CD14-positive monocyte (primary cell): Measurements from ENCODE around the gene CCDC32. TPM values are rescaled to one million over a fixed set of nuclear protein-coding genes. Genes with fewer than 3 reads are reported as not detected.
A peak's percentile ranks its signal among the peaks of the same experiment; 100 is the strongest.
"Not testable (repeated sequence)": the region's sequence is repeated elsewhere in the genome, so short reads cannot be mapped to it uniquely, and the experiment has no call there.

Experiments used
- DNase-seq, 3 donors: peaks; one replicate each; pipeline ENCODE4 v3.0.0-alpha.2; 2011 to 2022
- H2AFZ ChIP-seq: 2 replicates; pipeline ENCODE4 v1.6.0; 2012; ENCODE audit warnings: mild to moderate bottlenecking, low read depth, low read length, inconsistent platforms; ENCODE audit not compliant: insufficient read depth, poor library complexity, severe bottlenecking
- H3K27ac ChIP-seq, 2 donors: 1 replicate in 1 of 2; 2 replicates in 1 of 2; pipeline ENCODE4 v1.5.1; 2012 to 2013; ENCODE audit warnings: low read length in 2 of 2, control low read depth in 1 of 2, inconsistent platforms in 1 of 2, low read depth in 1 of 2, mild to moderate bottlenecking in 1 of 2
- H3K27me3 ChIP-seq, 2 donors: one replicate each; pipeline versions ENCODE4 v1.6.0 to v1.6.1; 2011 to 2013; ENCODE audit warnings: low read length in 2 of 2; ENCODE audit not compliant: control insufficient read depth in 2 of 2, insufficient read depth in 2 of 2
- H3K36me3 ChIP-seq, 2 donors: replicated peaks in 1 of 2; 1 replicate in 1 of 2; 2 replicates in 1 of 2; pipeline versions ENCODE4 v1.5.1 to v1.6.1; 2012 to 2013; ENCODE audit warnings: low read length in 2 of 2, control low read depth in 1 of 2, inconsistent platforms in 1 of 2, mild to moderate bottlenecking in 1 of 2; ENCODE audit not compliant: insufficient read depth in 2 of 2, control insufficient read depth in 1 of 2
- H3K4me1 ChIP-seq, 2 donors: 1 replicate in 1 of 2; 2 replicates in 1 of 2; pipeline versions ENCODE4 v1.5.1 to v1.6.1; 2012 to 2013; ENCODE audit warnings: low read length in 2 of 2, control low read depth in 1 of 2, inconsistent platforms in 1 of 2, mild to moderate bottlenecking in 1 of 2, moderate library complexity in 1 of 2; ENCODE audit not compliant: insufficient read depth in 2 of 2, control insufficient read depth in 1 of 2
- H3K4me2 ChIP-seq: replicated peaks from 2 replicates; pipeline ENCODE3; 2012; ENCODE audit warnings: low read length, moderate library complexity, mild to moderate bottlenecking; ENCODE audit not compliant: poor library complexity, severe bottlenecking; ENCODE audit errors: extremely low read depth
- H3K4me3 ChIP-seq, 3 experiments: fragments of 200-600 bp in 1 of 3; sonication (generic) in 1 of 3; replicated peaks in 1 of 3; 1 replicate in 2 of 3; 2 replicates in 1 of 3; pipeline ENCODE4 v1.5.1; 2011 to 2013; ENCODE audit warnings: low read length in 3 of 3, mild to moderate bottlenecking in 3 of 3, control low read depth in 2 of 3, low read depth in 2 of 3, inconsistent platforms in 1 of 3, moderate library complexity in 1 of 3
- H3K79me2 ChIP-seq: 2 replicates; pipeline ENCODE4 v1.6.0; 2012; ENCODE audit warnings: mild to moderate bottlenecking, control low read depth, inconsistent platforms, low read length, moderate library complexity; ENCODE audit not compliant: insufficient read depth
- H3K9ac ChIP-seq: 2 replicates; pipeline ENCODE4 v1.6.0; 2017; ENCODE audit warnings: low read length, mild to moderate bottlenecking; ENCODE audit not compliant: insufficient read depth, poor library complexity, severe bottlenecking
- H3K9me3 ChIP-seq, 2 donors: replicated peaks in 1 of 2; 1 replicate in 1 of 2; 2 replicates in 1 of 2; pipeline versions ENCODE4 v1.5.1 to v1.6.1; 2012 to 2013; ENCODE audit warnings: low read length in 2 of 2, control low read depth in 1 of 2; ENCODE audit not compliant: control insufficient read depth in 1 of 2, insufficient read depth in 1 of 2
- H4K20me1 ChIP-seq: 2 replicates; pipeline ENCODE4 v1.6.0; 2012; ENCODE audit warnings: mild to moderate bottlenecking, low read length, control low read depth, moderate library complexity; ENCODE audit not compliant: insufficient read depth
- H3K27ac Mint-ChIP-seq, 7 donors: one replicate each; pipeline ENCODE4 v1.8.0; 2020; ENCODE audit warnings: mild to moderate bottlenecking in 7 of 7, mixed read lengths in 7 of 7, moderate library complexity in 6 of 7, inconsistent platforms in 2 of 7
- H3K27me3 Mint-ChIP-seq, 3 donors: one replicate each; pipeline ENCODE4 v1.8.0; 2021 to 2022; ENCODE audit warnings: low read depth in 3 of 3, mild to moderate bottlenecking in 3 of 3, mixed read lengths in 3 of 3, moderate library complexity in 3 of 3, inconsistent platforms in 1 of 3
- H3K36me3 Mint-ChIP-seq, 2 donors: one replicate each; pipeline ENCODE4 v1.8.0; 2020; ENCODE audit warnings: mixed read lengths in 2 of 2, inconsistent platforms in 1 of 2, mild to moderate bottlenecking in 1 of 2
- H3K4me1 Mint-ChIP-seq: one replicate; pipeline ENCODE4 v1.8.0; 2020; ENCODE audit warnings: mild to moderate bottlenecking, mixed read lengths
- H3K4me3 Mint-ChIP-seq, 2 donors: one replicate each; pipeline ENCODE4 v1.8.0; 2020; ENCODE audit warnings: mild to moderate bottlenecking in 2 of 2, mixed read lengths in 2 of 2, moderate library complexity in 1 of 2
- H3K9me3 Mint-ChIP-seq, 7 donors: one replicate each; pipeline ENCODE4 v1.8.0; 2020 to 2022; ENCODE audit warnings: mixed read lengths in 7 of 7, mild to moderate bottlenecking in 6 of 7, moderate library complexity in 6 of 7, inconsistent platforms in 2 of 7
- CTCF ChIP-seq: fragments of 200-600 bp; IDR thresholded peaks from one replicate; pipeline ENCODE4 v1.8.0; 2022; ENCODE audit warnings: antibody characterized with exemption, mild to moderate bottlenecking
- WGBS: methylation state at CpG from one replicate; pipeline ENCODE4 v1.1.5; 2013; ENCODE audit warnings: missing lambda C conversion rate; ENCODE audit not compliant: insufficient coverage; 5-methylcytosine and 5-hydroxymethylcytosine counted together
- intact Hi-C, 2 donors: fragments of 100-400 bp; cut with micrococcal nuclease; formaldehyde crosslinking; loops; one replicate each; pipeline versions ENCODE4 v1.15.0 to v1.15.1; 2023
- polyA plus RNA-seq, 3 donors: library from polyadenylated mRNA; depleted of rRNA in 1 of 3; unstranded in 2 of 3; stranded (reverse) in 1 of 3; fragments of 300-500 nt in 2 of 3; fragments of >200 nt in 1 of 3; fragmentation: Illumina TruSeq in 2 of 3; gene quantifications; 1 replicate in 2 of 3; 2 replicates in 1 of 3; pipeline ENCODE4 v1.2.3, GENCODE V29; 2012 to 2021

CCDC32 gene
- polyA plus RNA-seq, 3 donors = 7.5 to 37.3 (median 30.8) TPM

GRCh38 chr15:40584191-40584590 is 19.3 kb upstream of the CCDC32 start:
- Mint-ChIP-seq H3K4me1 (peaks cover 3% of the 10 kb centered on the region), H3K27ac (no peak overlapping the region), H3K9me3 (peaks cover 2 to 9% (median 6%) of the 10 kb centered on the region in 7 donors), H3K36me3 (no peaks in the 10 kb centered on the region), H3K27me3 (peaks cover 2 to 7% (median 4%) of the 10 kb centered on the region in 3 donors), H3K4me3 (no peak overlapping the region)
- H4K20me1 ChIP-seq = no peaks in the 10 kb centered on the region
- DNase-seq = no peak
- no peak overlapping the region for H3K4me2 ChIP-seq
- intact Hi-C loops = loop anchor here in 1 of 2 donors (10.0 kb wide), 1 partner anchor 111 kb away; the partner anchor contains the start of gene RAD51
- no peak overlapping the region for H3K4me3 ChIP-seq
- H3K79me2 ChIP-seq = no peaks in the 10 kb centered on the region
- H3K27ac ChIP-seq = no peak overlapping the region
- no peaks in the 10 kb centered on the region for H3K27me3 ChIP-seq
- peaks cover 0 to 5% of the 10 kb centered on the region in 2 donors for H3K9me3 ChIP-seq
- no peaks in the 10 kb centered on the region for H3K36me3 ChIP-seq
- H3K9ac ChIP-seq = no peak overlapping the region
- no peaks in the 10 kb centered on the region for H3K4me1 ChIP-seq
- 0% methylated on average over 1 of the region's 2 CpGs for WGBS
- TF ChIP-seq CTCF = no peak
- no peak overlapping the region for H2AFZ ChIP-seq

- Histone ChIP-seq H3K4me3 (peak overlapping the region; percentile 11 to 38 (median 17)), H3K4me2 (peak overlapping the region; percentile 31), H3K27ac (no peak overlapping the region), H3K27me3 (no peaks in the 10 kb centered on the region), H3K79me2 (no peaks in the 10 kb centered on the region), H4K20me1 (no peaks in the 10 kb centered on the region), H2AFZ (no peak overlapping the region), H3K36me3 (no peaks in the 10 kb centered on the region), H3K9ac (no peak overlapping the region), H3K9me3 (peaks cover 0 to 5% of the 10 kb centered on the region in 2 donors), H3K4me1 (no peaks in the 10 kb centered on the region)
- Mint-ChIP-seq H3K9me3 (peaks cover 2 to 12% (median 8%) of the 10 kb centered on the region in 7 donors), H3K4me1 (peaks cover 3% of the 10 kb centered on the region), H3K27ac (no peak overlapping the region), H3K27me3 (peaks cover 4 to 5% (median 5%) of the 10 kb centered on the region in 3 donors), H3K36me3 (no peaks in the 10 kb centered on the region), H3K4me3 (peak overlapping the region in 1 of 2 donors; percentile 14)
- 97% methylated on average over 6 of the region's 8 CpGs for WGBS
- intact Hi-C loops = loop anchor here in 1 of 2 donors (10.0 kb wide), 1 partner anchor 112 kb away; the partner anchor contains the start of gene RAD51
- TF ChIP-seq CTCF = no peak
- DNase-seq = peak in 2 of 3 donors; percentile 17 to 23
Measured at GRCh38 chr15:40582726-40583246, 17.9 kb upstream of the CCDC32 start.

- not testable (repeated sequence) for H3K4me1 Mint-ChIP-seq, DNase-seq, H3K36me3 ChIP-seq, H3K4me3 ChIP-seq, H3K79me2 ChIP-seq, H3K27ac ChIP-seq, H4K20me1 ChIP-seq, H3K4me3 Mint-ChIP-seq, H2AFZ ChIP-seq, H3K4me1 ChIP-seq, H3K9me3 ChIP-seq, H3K27me3 Mint-ChIP-seq, H3K27me3 ChIP-seq, H3K4me2 ChIP-seq, H3K9ac ChIP-seq, H3K27ac Mint-ChIP-seq, H3K36me3 Mint-ChIP-seq
- WGBS = no CpG with 5 or more reads among the region's 2 CpGs
- intact Hi-C loops = loop anchor here in 1 of 2 donors (10.0 kb wide), 1 partner anchor 113 kb away; the partner anchor contains the start of gene RAD51
- H3K9me3 Mint-ChIP-seq = peaks cover 2 to 16% (median 9%) of the 10 kb centered on the region in 7 donors
Measured at GRCh38 chr15:40581796-40582195, 17.0 kb upstream of the CCDC32 start.
